GM23338 (cell line): Measurements from ENCODE around the gene PHLDB1. TPM values are rescaled to one million over a fixed set of nuclear protein-coding genes. Genes with fewer than 3 reads are reported as not detected.

Experiments used
- ATAC-seq: fragments of 200-7000 bp; cut with Tn5 transposase; 3 replicates; pipeline ENCODE4 v1.9.1; 2020
- DNase-seq: peaks from one replicate; pipeline ENCODE4 v3.0.0-alpha.2; 2015; ENCODE audit warnings: low spot score
- H2AFZ ChIP-seq: fragments of 200-600 bp; sonication (generic); 2 replicates; pipeline ENCODE4 v1.8.0; 2016; ENCODE audit warnings: antibody characterized with exemption, mild to moderate bottlenecking, moderate library complexity
- H3F3A ChIP-seq: fragments of 200-600 bp; sonication (generic); replicated peaks from 2 replicates; pipeline ENCODE4 v1.8.0; 2017; ENCODE audit warnings: antibody characterized with exemption, mixed run types, low read depth
- H3K27ac ChIP-seq: fragments of 200-600 bp; sonication (generic); 2 replicates; pipeline ENCODE4 v1.6.1; 2016; ENCODE audit warnings: low read depth
- H3K27me3 ChIP-seq: fragments of 200-600 bp; sonication (generic); 2 replicates; pipeline ENCODE4 v1.8.0; 2016; ENCODE audit warnings: mild to moderate bottlenecking, mixed run types, moderate library complexity; ENCODE audit not compliant: insufficient read depth
- H3K36me3 ChIP-seq: fragments of 200-600 bp; sonication (generic); 2 replicates; pipeline ENCODE4 v1.8.0; 2016; ENCODE audit warnings: mild to moderate bottlenecking; ENCODE audit not compliant: insufficient read depth
- H3K4me1 ChIP-seq: fragments of 200-600 bp; sonication (generic); 2 replicates; pipeline ENCODE4 v1.8.0; 2016; ENCODE audit warnings: mild to moderate bottlenecking, moderate library complexity; ENCODE audit not compliant: insufficient read depth
- H3K4me2 ChIP-seq: fragments of 200-600 bp; sonication (generic); 2 replicates; pipeline ENCODE4 v1.7.1; 2017; ENCODE audit warnings: mixed run types
- H3K4me3 ChIP-seq: fragments of 200-600 bp; sonication (generic); 2 replicates; pipeline ENCODE4 v1.6.1; 2016; ENCODE audit warnings: mixed run types
- H3K79me2 ChIP-seq: fragments of 200-600 bp; sonication (generic); replicated peaks from 2 replicates; pipeline ENCODE4 v1.8.0; 2017; ENCODE audit warnings: mild to moderate bottlenecking; ENCODE audit not compliant: insufficient read depth
- H3K9me2 ChIP-seq: fragments of 200-600 bp; sonication (generic); 2 replicates; pipeline ENCODE4 v1.8.0; 2017; ENCODE audit not compliant: insufficient read depth
- H4K20me1 ChIP-seq: fragments of 200-600 bp; sonication (generic); replicated peaks from 2 replicates; pipeline ENCODE4 v1.8.0; 2017; ENCODE audit warnings: mild to moderate bottlenecking; ENCODE audit not compliant: insufficient read depth
- H3K27ac Mint-ChIP-seq: 2 replicates; pipeline ENCODE4 v1.8.0; 2020; ENCODE audit warnings: inconsistent platforms, mild to moderate bottlenecking, moderate library complexity, mixed read lengths
- H3K27me3 Mint-ChIP-seq: 3 replicates; pipeline ENCODE4 v1.8.0; 2022; ENCODE audit warnings: low read depth, mild to moderate bottlenecking, moderate library complexity, mixed read lengths, inconsistent platforms; ENCODE audit not compliant: insufficient read depth, poor library complexity
- H3K36me3 Mint-ChIP-seq: 3 replicates; pipeline ENCODE4 v1.8.0; 2021; ENCODE audit warnings: low read depth, mild to moderate bottlenecking, inconsistent platforms, moderate library complexity, mixed read lengths
- H3K4me1 Mint-ChIP-seq: 3 replicates; pipeline ENCODE4 v1.8.0; 2020; ENCODE audit warnings: mild to moderate bottlenecking, inconsistent platforms, mixed read lengths
- H3K4me3 Mint-ChIP-seq: 3 replicates; pipeline ENCODE4 v1.8.0; 2021; ENCODE audit warnings: moderate library complexity, mild to moderate bottlenecking, inconsistent platforms, mixed read lengths
- H3K9me3 Mint-ChIP-seq: 3 replicates; pipeline ENCODE4 v1.8.0; 2020; ENCODE audit warnings: moderate library complexity, mild to moderate bottlenecking, inconsistent platforms, mixed read lengths
- EZH2 ChIP-seq: fragments of 200-600 bp; sonication (generic); IDR thresholded peaks from one replicate; pipeline ENCODE4 v1.8.0; 2017; ENCODE audit warnings: antibody characterized with exemption, mild to moderate bottlenecking, low read depth; ENCODE audit not compliant: unreplicated experiment
- NANOG ChIP-seq: IDR thresholded peaks from 2 replicates; pipeline ENCODE4 v1.6.1; 2016; ENCODE audit warnings: antibody characterized with exemption, borderline replicate concordance
- POLR2AphosphoS5 ChIP-seq: IDR thresholded peaks from 2 replicates; pipeline ENCODE4 v1.6.1; 2016; ENCODE audit warnings: antibody characterized with exemption, low read depth
- ZNF114 ChIP-seq: fragments of 250-450 bp; sonication (Bioruptor Pico); IDR thresholded peaks from 2 replicates; pipeline ENCODE4 v1.5.0; 2020; ENCODE audit warnings: mild to moderate bottlenecking, moderate library complexity
- ZNF331 ChIP-seq: fragments of 250-450 bp; sonication (Bioruptor Pico); IDR thresholded peaks from 2 replicates; pipeline ENCODE4 v1.5.0; 2020; ENCODE audit warnings: low read depth, mild to moderate bottlenecking, moderate library complexity
- polyA plus RNA-seq: library from polyadenylated mRNA; unstranded; fragments of >200 nt; fragmentation: Nextera tagmentation; extraction: Ambion mirVana; gene quantifications from 2 replicates; pipeline ENCODE4 v1.2.1, GENCODE V29; 2016
- total RNA-seq: library from RNA; depleted of rRNA; stranded (reverse); fragments of >200 nt; shearing (Covaris generic); gene quantifications from 2 replicates; pipeline ENCODE4 v1.2.3, GENCODE V29; 2014
- TF ChIP-seq, protein P1 (sequence below): IDR thresholded peaks from one replicate; pipeline ENCODE4 v1.6.1; 2018; ENCODE audit warnings: antibody characterized with exemption; ENCODE audit not compliant: unreplicated experiment
- TF ChIP-seq, protein P2 (sequence below): IDR thresholded peaks from 2 replicates; pipeline ENCODE4 v1.6.1; 2016; ENCODE audit warnings: antibody characterized with exemption
- TF ChIP-seq, protein P3 (sequence below), 2 experiments: fragments of 200-600 bp in 1 of 2; sonication (generic) in 1 of 2; conservative IDR thresholded peaks; 2 replicates each; pipeline versions ENCODE4 v1.5.1 to v1.6.1; 2016 to 2017; ENCODE audit warnings: antibody characterized with exemption in 2 of 2, low read depth in 2 of 2, mild to moderate bottlenecking in 2 of 2, moderate library complexity in 1 of 2

PHLDB1 gene
- total and polyA plus RNA-seq, 2 experiments from 2014 or later = 46.0 to 85.2 TPM

DNA sequence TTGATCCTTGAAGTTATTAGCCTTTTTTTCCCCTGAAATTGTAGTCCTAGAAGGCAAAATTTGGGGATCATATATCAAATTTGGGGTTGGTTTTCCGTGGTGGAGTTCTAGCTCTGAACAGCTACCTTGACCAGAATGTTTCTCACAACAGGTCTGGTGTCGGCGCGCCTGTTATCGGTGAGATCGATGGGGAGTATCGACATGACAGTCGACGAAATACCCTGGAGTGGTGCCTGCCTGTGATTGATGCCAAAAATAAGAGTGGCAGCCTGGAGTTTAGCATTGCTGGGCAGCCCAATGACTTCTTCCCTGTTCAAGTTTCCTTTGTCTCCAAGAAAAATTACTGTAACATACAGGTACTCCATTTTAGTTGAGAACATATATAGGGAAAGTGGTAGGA, 9.9 kb upstream of the PHLDB1 start:
- Mint-ChIP-seq H3K27me3 (no peaks in the 10 kb centered on the region), H3K36me3 (peaks cover 83% of the 10 kb centered on the region), H3K4me1 (no peaks in the 10 kb centered on the region), H3K4me3 (no peak overlapping the region), H3K9me3 (no peaks in the 10 kb centered on the region), H3K27ac (no peak overlapping the region)
- Histone ChIP-seq H3K4me2 (no peak overlapping the region), H4K20me1 (peaks cover 15% of the 10 kb centered on the region), H3K27me3 (no peaks in the 10 kb centered on the region), H3K4me3 (no peak overlapping the region), H3K9me2 (no peaks in the 10 kb centered on the region), H3K27ac (no peak overlapping the region), H3K79me2 (no peaks in the 10 kb centered on the region), H3K36me3 (peaks cover 59% of the 10 kb centered on the region), H3K4me1 (no peaks in the 10 kb centered on the region), H3F3A (peaks cover 16% of the 10 kb centered on the region; the same call in 1 of the 2 replicates), H2AFZ (no peak overlapping the region)
- DNase-seq = no peak
- ATAC-seq = no peak
- TF ChIP-seq, protein P1, sequence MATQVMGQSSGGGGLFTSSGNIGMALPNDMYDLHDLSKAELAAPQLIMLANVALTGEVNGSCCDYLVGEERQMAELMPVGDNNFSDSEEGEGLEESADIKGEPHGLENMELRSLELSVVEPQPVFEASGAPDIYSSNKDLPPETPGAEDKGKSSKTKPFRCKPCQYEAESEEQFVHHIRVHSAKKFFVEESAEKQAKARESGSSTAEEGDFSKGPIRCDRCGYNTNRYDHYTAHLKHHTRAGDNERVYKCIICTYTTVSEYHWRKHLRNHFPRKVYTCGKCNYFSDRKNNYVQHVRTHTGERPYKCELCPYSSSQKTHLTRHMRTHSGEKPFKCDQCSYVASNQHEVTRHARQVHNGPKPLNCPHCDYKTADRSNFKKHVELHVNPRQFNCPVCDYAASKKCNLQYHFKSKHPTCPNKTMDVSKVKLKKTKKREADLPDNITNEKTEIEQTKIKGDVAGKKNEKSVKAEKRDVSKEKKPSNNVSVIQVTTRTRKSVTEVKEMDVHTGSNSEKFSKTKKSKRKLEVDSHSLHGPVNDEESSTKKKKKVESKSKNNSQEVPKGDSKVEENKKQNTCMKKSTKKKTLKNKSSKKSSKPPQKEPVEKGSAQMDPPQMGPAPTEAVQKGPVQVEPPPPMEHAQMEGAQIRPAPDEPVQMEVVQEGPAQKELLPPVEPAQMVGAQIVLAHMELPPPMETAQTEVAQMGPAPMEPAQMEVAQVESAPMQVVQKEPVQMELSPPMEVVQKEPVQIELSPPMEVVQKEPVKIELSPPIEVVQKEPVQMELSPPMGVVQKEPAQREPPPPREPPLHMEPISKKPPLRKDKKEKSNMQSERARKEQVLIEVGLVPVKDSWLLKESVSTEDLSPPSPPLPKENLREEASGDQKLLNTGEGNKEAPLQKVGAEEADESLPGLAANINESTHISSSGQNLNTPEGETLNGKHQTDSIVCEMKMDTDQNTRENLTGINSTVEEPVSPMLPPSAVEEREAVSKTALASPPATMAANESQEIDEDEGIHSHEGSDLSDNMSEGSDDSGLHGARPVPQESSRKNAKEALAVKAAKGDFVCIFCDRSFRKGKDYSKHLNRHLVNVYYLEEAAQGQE = no peak
- TF ChIP-seq, protein P2, sequence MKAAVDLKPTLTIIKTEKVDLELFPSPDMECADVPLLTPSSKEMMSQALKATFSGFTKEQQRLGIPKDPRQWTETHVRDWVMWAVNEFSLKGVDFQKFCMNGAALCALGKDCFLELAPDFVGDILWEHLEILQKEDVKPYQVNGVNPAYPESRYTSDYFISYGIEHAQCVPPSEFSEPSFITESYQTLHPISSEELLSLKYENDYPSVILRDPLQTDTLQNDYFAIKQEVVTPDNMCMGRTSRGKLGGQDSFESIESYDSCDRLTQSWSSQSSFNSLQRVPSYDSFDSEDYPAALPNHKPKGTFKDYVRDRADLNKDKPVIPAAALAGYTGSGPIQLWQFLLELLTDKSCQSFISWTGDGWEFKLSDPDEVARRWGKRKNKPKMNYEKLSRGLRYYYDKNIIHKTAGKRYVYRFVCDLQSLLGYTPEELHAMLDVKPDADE = no peak

DNA sequence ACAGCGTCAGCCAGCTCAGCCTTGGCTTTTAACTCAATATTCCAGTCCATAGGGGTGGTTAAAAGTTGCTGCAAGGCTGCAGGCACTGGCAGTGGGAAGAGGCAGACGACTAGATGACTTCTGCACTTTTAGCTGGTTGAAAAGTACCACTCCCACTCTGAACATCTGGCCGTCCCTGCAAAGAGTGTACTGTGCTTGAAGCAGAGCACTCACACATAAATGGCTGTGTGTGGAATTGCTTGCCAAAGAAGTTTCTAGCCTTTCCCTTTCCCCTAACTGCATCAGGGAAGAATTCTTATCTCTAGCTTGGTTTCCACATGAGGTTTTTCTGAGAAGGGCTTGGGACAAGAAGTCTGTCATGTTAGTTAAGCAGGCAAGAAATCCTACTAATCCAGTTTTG, 5.1 kb upstream of the PHLDB1 start:
- DNase-seq = no peak
- Histone ChIP-seq H4K20me1 (peaks cover 24% of the 10 kb centered on the region), H3K36me3 (peaks cover 30% of the 10 kb centered on the region), H3K27me3 (peaks cover 44% of the 10 kb centered on the region), H3F3A (peaks cover 26% of the 10 kb centered on the region; the same call in 1 of the 2 replicates), H3K79me2 (no peaks in the 10 kb centered on the region), H3K9me2 (no peaks in the 10 kb centered on the region), H3K4me3 (no peak overlapping the region), H3K4me1 (peaks cover 18% of the 10 kb centered on the region), H3K4me2 (no peak overlapping the region), H3K27ac (no peak overlapping the region), H2AFZ (no peak overlapping the region)
- Mint-ChIP-seq H3K36me3 (peaks cover 43% of the 10 kb centered on the region), H3K9me3 (no peaks in the 10 kb centered on the region), H3K27me3 (peaks cover 33% of the 10 kb centered on the region), H3K27ac (no peak overlapping the region), H3K4me3 (no peak overlapping the region), H3K4me1 (peaks cover 20% of the 10 kb centered on the region)
- ATAC-seq = no peak
- no peak for TF ChIP-seq NANOG
- TF ChIP-seq EZH2 = no peak
- no peak for TF ChIP-seq ZNF114 (CRISPR knock-in tag)
- no peak for TF ChIP-seq POLR2AphosphoS5
- TF ChIP-seq ZNF331 (CRISPR knock-in tag) = no peak
- TF ChIP-seq, protein P2 = no peak
- TF ChIP-seq, protein P3, sequence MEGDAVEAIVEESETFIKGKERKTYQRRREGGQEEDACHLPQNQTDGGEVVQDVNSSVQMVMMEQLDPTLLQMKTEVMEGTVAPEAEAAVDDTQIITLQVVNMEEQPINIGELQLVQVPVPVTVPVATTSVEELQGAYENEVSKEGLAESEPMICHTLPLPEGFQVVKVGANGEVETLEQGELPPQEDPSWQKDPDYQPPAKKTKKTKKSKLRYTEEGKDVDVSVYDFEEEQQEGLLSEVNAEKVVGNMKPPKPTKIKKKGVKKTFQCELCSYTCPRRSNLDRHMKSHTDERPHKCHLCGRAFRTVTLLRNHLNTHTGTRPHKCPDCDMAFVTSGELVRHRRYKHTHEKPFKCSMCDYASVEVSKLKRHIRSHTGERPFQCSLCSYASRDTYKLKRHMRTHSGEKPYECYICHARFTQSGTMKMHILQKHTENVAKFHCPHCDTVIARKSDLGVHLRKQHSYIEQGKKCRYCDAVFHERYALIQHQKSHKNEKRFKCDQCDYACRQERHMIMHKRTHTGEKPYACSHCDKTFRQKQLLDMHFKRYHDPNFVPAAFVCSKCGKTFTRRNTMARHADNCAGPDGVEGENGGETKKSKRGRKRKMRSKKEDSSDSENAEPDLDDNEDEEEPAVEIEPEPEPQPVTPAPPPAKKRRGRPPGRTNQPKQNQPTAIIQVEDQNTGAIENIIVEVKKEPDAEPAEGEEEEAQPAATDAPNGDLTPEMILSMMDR (conservative IDR thresholded peaks at IDR 0.05; ENCODE audit: low read depth in 2 of 2) = no peak
